ENCODE data around the gene LSM7. TPM values are rescaled to one million over a fixed set of nuclear protein-coding genes. Genes with fewer than 3 reads are reported as not detected.

LSM7 gene
- total and polyA plus RNA-seq, 7 experiments from 2014 or later, result 79.4 to 182 (median 103) TPM

GRCh38 chr19:2287585-2288337 is 40.6 kb downstream of the LSM7 start:
- Histone ChIP-seq H3K4me3 (ENCODE audit: low read length) (no peak overlapping the region), H3K27ac (ENCODE audit: low read depth, low read length) (no peak overlapping the region), H3K9me3 (ENCODE audit: control insufficient read depth in 2 of 3, low read length in 3 of 3) (no peaks in the 10 kb centered on the region), H3K27me3 (ENCODE audit: control insufficient read depth in 2 of 2, insufficient read depth in 2 of 2, low read length in 2 of 2) (no peaks in the 10 kb centered on the region), H3K4me1 (ENCODE audit: control insufficient read depth in 2 of 2, insufficient read depth in 2 of 2, low read length in 2 of 2) (peaks cover 15 to 19% of the 10 kb centered on the region in 2 donors), H3K36me3 (ENCODE audit: control insufficient read depth in 2 of 3, insufficient read depth in 3 of 3, low read length in 3 of 3) (no peaks in the 10 kb centered on the region)
- ChIA-PET POLR2A (interaction anchor here (0.5 to 2.7 kb wide), 6 partner anchors 11 to 93 kb away, joined by 3 to 17 read pairs (median 4); no protein-coding TSS in a partner anchor), CTCF (interaction anchor here (1.4 to 3.1 kb wide), 2 partner anchors 14 to 15 kb away, joined by 5 to 15 read pairs; no protein-coding TSS in a partner anchor)
- peaks cover 0 to 14% (median 0%) of the 10 kb centered on the region in 5 donors for H3K36me3 Mint-ChIP-seq
- H3K4me1 Mint-ChIP-seq, result peaks cover 18 to 34% (median 24%) of the 10 kb centered on the region in 7 donors
- DNase-seq, result no peak
- H3K9me3 Mint-ChIP-seq, result peaks cover 0 to 2% (median 0%) of the 10 kb centered on the region in 11 donors
- peak overlapping the region in 7 of 9 donors; percentile 14 to 96 (median 46) for H3K27ac Mint-ChIP-seq
- no peaks in the 10 kb centered on the region for H3K27me3 Mint-ChIP-seq
- intact Hi-C loops (cut with micrococcal nuclease), result loop anchor here (2.0 kb wide), 2 partner anchors 13 to 41 kb away; partner anchors contain the start of genes LSM7 (in 1 of the 2) and SPPL2B (in 1 of the 2)
- ATAC-seq, result no peak
- H3K4me3 Mint-ChIP-seq, result peak overlapping the region in 3 of 10 donors; percentile 25 to 89 (median 87)

GRCh38 chr19:2286402-2287140 is 41.8 kb downstream of the LSM7 start:
- H3K9me3 ChIP-seq (ENCODE audit: control insufficient read depth in 2 of 3, low read length in 3 of 3), result no peaks in the 10 kb centered on the region
- no peak overlapping the region for H3K4me3 Mint-ChIP-seq

GRCh38 chr19:2283835-2284507 is 44.4 kb downstream of the LSM7 start:
- H3K4me1 Mint-ChIP-seq, result peaks cover 10 to 25% (median 22%) of the 10 kb centered on the region in 7 donors
- H3K36me3 Mint-ChIP-seq, result peaks cover 0 to 2% (median 0%) of the 10 kb centered on the region in 5 donors
- H3K4me3 Mint-ChIP-seq, result no peak overlapping the region
- POLR2A ChIA-PET, result interaction anchor here (0.7 to 1.3 kb wide), 2 partner anchors 24 to 119 kb away, joined by 3 to 4 read pairs; no protein-coding TSS in a partner anchor
- Histone ChIP-seq H3K4me1 (ENCODE audit: control insufficient read depth in 2 of 2, insufficient read depth in 2 of 2, low read length in 2 of 2) (peaks cover 8 to 18% of the 10 kb centered on the region in 2 donors), H3K27me3 (ENCODE audit: control insufficient read depth in 2 of 2, insufficient read depth in 2 of 2, low read length in 2 of 2) (no peaks in the 10 kb centered on the region), H3K36me3 (ENCODE audit: control insufficient read depth in 2 of 3, insufficient read depth in 3 of 3, low read length in 3 of 3) (no peaks in the 10 kb centered on the region), H3K9me3 (ENCODE audit: control insufficient read depth in 2 of 3, low read length in 3 of 3) (no peaks in the 10 kb centered on the region), H3K27ac (ENCODE audit: low read depth, low read length) (no peak overlapping the region), H3K4me3 (ENCODE audit: low read length) (no peak overlapping the region)
- ATAC-seq (no peak), DNase-seq (no peak)
- H3K27me3 Mint-ChIP-seq, result peaks cover 0 to 2% (median 0%) of the 10 kb centered on the region in 5 donors
- peak overlapping the region in 1 of 9 donors; percentile 43 for H3K27ac Mint-ChIP-seq
- CTCF ChIA-PET, result interaction anchor here (1.1 kb wide), 1 partner anchor 13 kb away, joined by 3 read pairs; no protein-coding TSS in a partner anchor
- intact Hi-C loops (cut with micrococcal nuclease), result no loop called here
- peaks cover 0 to 2% (median 0%) of the 10 kb centered on the region in 11 donors for H3K9me3 Mint-ChIP-seq

More at GRCh38 chr19:2286402-2287140, 41.8 kb downstream of the LSM7 start:
- H3K4me3 ChIP-seq (ENCODE audit: low read length), result no peak overlapping the region
- peaks cover 22 to 30% of the 10 kb centered on the region in 2 donors for H3K4me1 ChIP-seq (ENCODE audit: control insufficient read depth in 2 of 2, insufficient read depth in 2 of 2, low read length in 2 of 2)
- Mint-ChIP-seq H3K27ac (peak overlapping the region in 2 of 9 donors; percentile 65 to 72), H3K9me3 (peaks cover 0 to 2% (median 0%) of the 10 kb centered on the region in 11 donors), H3K36me3 (peaks cover 0 to 11% (median 0%) of the 10 kb centered on the region in 5 donors), H3K4me1 (peaks cover 19 to 39% (median 29%) of the 10 kb centered on the region in 7 donors), H3K27me3 (peaks cover 0 to 2% (median 0%) of the 10 kb centered on the region in 5 donors)
- POLR2A ChIA-PET, result interaction anchor here (0.7 to 2.7 kb wide), 6 partner anchors 12 to 47 kb away, joined by 3 to 17 read pairs (median 4); no protein-coding TSS in a partner anchor
- CTCF ChIA-PET, result interaction anchor here (0.6 to 3.1 kb wide), 2 partner anchors 12 to 754 kb away, joined by 3 to 15 read pairs; no protein-coding TSS in a partner anchor
- intact Hi-C loops (cut with micrococcal nuclease), result no loop called here
- DNase-seq (no peak), ATAC-seq (no peak)
- H3K27me3 ChIP-seq (ENCODE audit: control insufficient read depth in 2 of 2, insufficient read depth in 2 of 2, low read length in 2 of 2), result no peaks in the 10 kb centered on the region
- no peaks in the 10 kb centered on the region for H3K36me3 ChIP-seq (ENCODE audit: control insufficient read depth in 2 of 3, insufficient read depth in 3 of 3, low read length in 3 of 3)
- no peak overlapping the region for H3K27ac ChIP-seq (ENCODE audit: low read depth, low read length)

- no peaks in the 10 kb centered on the region for H3K27me3 ChIP-seq (ENCODE audit: control insufficient read depth in 2 of 2, insufficient read depth in 2 of 2, low read length in 2 of 2)
- H3K27ac Mint-ChIP-seq, result peak overlapping the region in 5 of 9 donors; percentile 38 to 82 (median 43)
- no peaks in the 10 kb centered on the region for H3K36me3 Mint-ChIP-seq
- peaks cover 0 to 2% (median 0%) of the 10 kb centered on the region in 11 donors for H3K9me3 Mint-ChIP-seq
- peaks cover 0 to 2% (median 0%) of the 10 kb centered on the region in 5 donors for H3K27me3 Mint-ChIP-seq
- ChIA-PET CTCF (interaction anchor here (1.1 kb wide), 1 partner anchor 12 kb away, joined by 3 read pairs; no protein-coding TSS in a partner anchor), POLR2A (interaction anchor here (0.6 to 2.1 kb wide), 7 partner anchors 9 to 607 kb away, joined by 3 to 7 read pairs (median 3); partner anchors contain the start of gene GADD45B)
- H3K4me3 Mint-ChIP-seq, result peak overlapping the region in 8 of 10 donors; percentile 37 to 77 (median 56)
- no peak overlapping the region for H3K27ac ChIP-seq (ENCODE audit: low read depth, low read length)
- DNase-seq (no peak), ATAC-seq (no peak)
- H3K9me3 ChIP-seq (ENCODE audit: control insufficient read depth in 2 of 3, low read length in 3 of 3), result no peaks in the 10 kb centered on the region
- peaks cover 5 to 16% (median 12%) of the 10 kb centered on the region in 7 donors for H3K4me1 Mint-ChIP-seq
- H3K4me1 ChIP-seq (ENCODE audit: control insufficient read depth in 2 of 2, insufficient read depth in 2 of 2, low read length in 2 of 2), result peaks cover 8 to 13% of the 10 kb centered on the region in 2 donors
- H3K36me3 ChIP-seq (ENCODE audit: control insufficient read depth in 2 of 3, insufficient read depth in 3 of 3, low read length in 3 of 3), result no peaks in the 10 kb centered on the region
- intact Hi-C loops (cut with micrococcal nuclease), result no loop called here
- H3K4me3 ChIP-seq (ENCODE audit: low read length), result no peak overlapping the region
Measured at GRCh38 chr19:2282862-2283237, 45.5 kb downstream of the LSM7 start.

- Mint-ChIP-seq H3K36me3 (no peaks in the 10 kb centered on the region), H3K9me3 (peaks cover 0 to 2% (median 0%) of the 10 kb centered on the region in 11 donors), H3K27me3 (peaks cover 0 to 2% (median 0%) of the 10 kb centered on the region in 5 donors), H3K4me3 (peak within 1 kb of the TSS in 8 of 10 donors; percentile 49 to 77 (median 62)), H3K4me1 (peaks cover 6 to 17% (median 11%) of the 10 kb centered on the region in 7 donors), H3K27ac (peak within 1 kb of the TSS in 6 of 9 donors; percentile 41 to 82 (median 42))
- Histone ChIP-seq H3K27ac (ENCODE audit: low read depth, low read length) (no peak within 1 kb of the TSS), H3K27me3 (ENCODE audit: control insufficient read depth in 2 of 2, insufficient read depth in 2 of 2, low read length in 2 of 2) (no peaks in the 10 kb centered on the region), H3K9me3 (ENCODE audit: control insufficient read depth in 2 of 3, low read length in 3 of 3) (no peaks in the 10 kb centered on the region), H3K4me3 (ENCODE audit: low read length) (no peak within 1 kb of the TSS), H3K36me3 (ENCODE audit: control insufficient read depth in 2 of 3, insufficient read depth in 3 of 3, low read length in 3 of 3) (no peaks in the 10 kb centered on the region), H3K4me1 (ENCODE audit: control insufficient read depth in 2 of 2, insufficient read depth in 2 of 2, low read length in 2 of 2) (peaks cover 8 to 13% of the 10 kb centered on the region in 2 donors)
- intact Hi-C loops (cut with micrococcal nuclease), result no loop called here
- ChIA-PET CTCF (no interaction called here), POLR2A (interaction anchor here (0.6 to 2.1 kb wide), 7 partner anchors 9 to 607 kb away, joined by 3 to 7 read pairs (median 3); partner anchors contain the start of gene GADD45B)
- ATAC-seq (peak; percentile 74), DNase-seq (peak in 1 of 9 donors; percentile 49)
Measured at GRCh38 chr19:2282062-2282861, 46.1 kb downstream of the LSM7 start, which contains the start of gene PEAK3. TSS of gene PEAK3 (minus strand) at chr19:2282175. CDS start at chr19:2280931, 1,244 bp downstream.
